PFSK-1 (cell line): ENCODE measurements around the gene MAML2.

Experiments
- FOXP2 ChIP-seq: optimal IDR thresholded peaks from 2 replicates; pipeline ENCODE3; 2011; ENCODE audit warnings: borderline replicate concordance, control low read depth, inconsistent platforms; ENCODE audit not compliant: insufficient read depth; ENCODE audit errors: extremely low read length, extremely low read depth
- POLR2AphosphoS5 ChIP-seq: IDR thresholded peaks from 2 replicates; pipeline ENCODE4 v1.6.1; 2012; ENCODE audit warnings: low read depth, mild to moderate bottlenecking, control low read depth, low read length, moderate library complexity
- SIN3A ChIP-seq: IDR thresholded peaks from 2 replicates; pipeline ENCODE4 v1.6.1; 2012; ENCODE audit warnings: mild to moderate bottlenecking, low read length, moderate library complexity, borderline replicate concordance; ENCODE audit not compliant: insufficient read depth
- TAF1 ChIP-seq: IDR thresholded peaks from 2 replicates; pipeline ENCODE4 v1.6.1; 2012; ENCODE audit warnings: low read length, control low read depth, borderline replicate concordance; ENCODE audit not compliant: insufficient read depth
- TF ChIP-seq, protein P1 (sequence below), 2 experiments: IDR thresholded peaks; 2 replicates each; pipeline versions ENCODE4 v1.6.1 to v1.8.0; 2011 to 2012; ENCODE audit warnings: low read depth in 2 of 2, low read length in 2 of 2, control low read depth in 1 of 2, inconsistent platforms in 1 of 2, mild to moderate bottlenecking in 1 of 2, moderate library complexity in 1 of 2; ENCODE audit not compliant: insufficient read depth in 1 of 2

Gene MAML2

DNA sequence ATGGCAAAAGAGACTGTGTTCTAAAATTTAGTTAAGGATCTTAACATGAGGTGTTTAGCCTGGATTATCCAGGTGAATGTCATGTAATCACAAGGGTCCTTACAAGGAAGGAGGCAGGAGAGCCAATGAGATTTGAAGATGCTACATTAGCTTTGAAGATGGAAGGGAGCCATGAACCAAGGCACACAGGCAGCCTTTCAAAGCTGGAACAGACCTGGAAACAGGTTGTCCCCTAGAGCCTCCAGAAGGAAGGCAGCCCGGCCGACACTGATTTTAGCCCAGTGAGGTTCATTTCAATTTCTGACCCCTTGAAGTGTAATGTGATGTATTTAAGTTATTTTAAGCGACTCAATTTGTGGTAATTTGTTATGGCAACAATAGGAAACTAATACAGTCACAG, 223.8 kb downstream of the MAML2 start:
- no peak for TF ChIP-seq TAF1
- no peak for TF ChIP-seq POLR2AphosphoS5

DNA sequence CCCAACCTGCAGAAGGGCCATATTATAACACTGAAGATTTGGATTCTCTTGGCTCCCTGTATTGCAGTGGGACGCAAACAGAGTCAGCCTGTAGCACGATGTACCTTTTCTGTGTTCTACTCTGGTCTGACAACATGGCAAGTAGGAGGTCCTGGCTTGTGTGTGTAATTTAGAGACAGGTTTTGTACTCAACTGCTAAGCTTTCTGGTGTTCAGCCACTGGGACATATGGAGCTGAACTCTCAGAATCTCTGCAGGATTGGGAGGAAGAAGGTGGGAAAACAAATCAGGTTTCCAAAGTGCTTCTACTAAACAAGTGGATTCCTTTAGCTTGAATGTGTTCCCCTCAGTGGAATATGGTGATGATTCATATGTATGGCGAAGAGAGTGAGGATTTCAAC, 226.6 kb downstream of the MAML2 start:
- TF ChIP-seq FOXP2, result no peak
- TF ChIP-seq, protein P1, sequence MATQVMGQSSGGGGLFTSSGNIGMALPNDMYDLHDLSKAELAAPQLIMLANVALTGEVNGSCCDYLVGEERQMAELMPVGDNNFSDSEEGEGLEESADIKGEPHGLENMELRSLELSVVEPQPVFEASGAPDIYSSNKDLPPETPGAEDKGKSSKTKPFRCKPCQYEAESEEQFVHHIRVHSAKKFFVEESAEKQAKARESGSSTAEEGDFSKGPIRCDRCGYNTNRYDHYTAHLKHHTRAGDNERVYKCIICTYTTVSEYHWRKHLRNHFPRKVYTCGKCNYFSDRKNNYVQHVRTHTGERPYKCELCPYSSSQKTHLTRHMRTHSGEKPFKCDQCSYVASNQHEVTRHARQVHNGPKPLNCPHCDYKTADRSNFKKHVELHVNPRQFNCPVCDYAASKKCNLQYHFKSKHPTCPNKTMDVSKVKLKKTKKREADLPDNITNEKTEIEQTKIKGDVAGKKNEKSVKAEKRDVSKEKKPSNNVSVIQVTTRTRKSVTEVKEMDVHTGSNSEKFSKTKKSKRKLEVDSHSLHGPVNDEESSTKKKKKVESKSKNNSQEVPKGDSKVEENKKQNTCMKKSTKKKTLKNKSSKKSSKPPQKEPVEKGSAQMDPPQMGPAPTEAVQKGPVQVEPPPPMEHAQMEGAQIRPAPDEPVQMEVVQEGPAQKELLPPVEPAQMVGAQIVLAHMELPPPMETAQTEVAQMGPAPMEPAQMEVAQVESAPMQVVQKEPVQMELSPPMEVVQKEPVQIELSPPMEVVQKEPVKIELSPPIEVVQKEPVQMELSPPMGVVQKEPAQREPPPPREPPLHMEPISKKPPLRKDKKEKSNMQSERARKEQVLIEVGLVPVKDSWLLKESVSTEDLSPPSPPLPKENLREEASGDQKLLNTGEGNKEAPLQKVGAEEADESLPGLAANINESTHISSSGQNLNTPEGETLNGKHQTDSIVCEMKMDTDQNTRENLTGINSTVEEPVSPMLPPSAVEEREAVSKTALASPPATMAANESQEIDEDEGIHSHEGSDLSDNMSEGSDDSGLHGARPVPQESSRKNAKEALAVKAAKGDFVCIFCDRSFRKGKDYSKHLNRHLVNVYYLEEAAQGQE (IDR thresholded peaks at IDR 0.05; ENCODE audit: insufficient read depth in 1 of 2, low read depth in 2 of 2, low read length in 2 of 2), result no peak
- TF ChIP-seq SIN3A, result no peak
- TF ChIP-seq POLR2AphosphoS5, result no peak
- no peak for TF ChIP-seq TAF1

DNA sequence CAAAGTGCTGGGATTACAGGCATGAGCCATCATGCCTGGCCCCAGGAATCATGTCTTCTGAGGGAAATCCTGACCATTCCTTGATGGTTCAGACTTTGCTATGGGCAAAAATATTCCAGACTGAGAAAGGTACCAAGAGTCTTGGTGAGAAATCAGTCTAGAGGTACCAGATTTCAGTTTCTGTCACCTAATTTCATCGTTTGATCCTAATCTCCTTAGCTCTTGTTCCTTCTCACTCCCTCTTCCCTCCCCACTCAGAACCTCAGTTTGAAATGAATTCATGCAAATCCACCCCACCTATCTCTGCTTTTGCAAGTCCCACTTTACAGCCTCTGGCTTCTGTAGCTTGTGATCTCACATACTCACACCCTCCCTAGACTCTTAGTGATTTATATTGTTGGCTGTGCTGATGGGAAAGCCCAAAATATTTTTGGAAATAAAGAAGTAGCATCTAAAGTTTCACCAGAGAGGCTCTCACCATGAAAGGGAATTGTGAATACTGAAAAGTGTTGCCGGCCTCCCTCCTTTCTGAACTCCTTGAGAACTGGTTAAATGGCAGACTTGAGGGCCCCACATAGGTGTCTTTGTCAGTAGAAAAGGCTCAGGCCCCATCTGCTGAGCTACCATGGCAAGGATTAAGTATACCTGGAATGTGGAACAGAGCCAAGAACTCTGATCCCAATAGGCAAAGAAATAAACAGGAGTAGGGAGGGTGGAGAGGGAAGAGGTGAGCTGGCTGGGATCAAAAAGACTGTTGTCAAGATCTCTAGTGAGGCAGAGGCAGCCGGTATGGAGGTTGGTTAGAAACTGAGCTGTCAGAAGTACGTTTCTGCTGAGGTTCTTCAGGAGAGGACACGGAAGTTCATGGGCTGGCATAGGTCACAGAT, 228.6 kb downstream of the MAML2 start:
- no peak for TF ChIP-seq SIN3A
- TF ChIP-seq POLR2AphosphoS5, result no peak
- TF ChIP-seq TAF1, result no peak
- no peak for TF ChIP-seq FOXP2
- TF ChIP-seq, protein P1 (IDR thresholded peaks at IDR 0.05; ENCODE audit: insufficient read depth in 1 of 2, low read depth in 2 of 2, low read length in 2 of 2), result no peak

DNA sequence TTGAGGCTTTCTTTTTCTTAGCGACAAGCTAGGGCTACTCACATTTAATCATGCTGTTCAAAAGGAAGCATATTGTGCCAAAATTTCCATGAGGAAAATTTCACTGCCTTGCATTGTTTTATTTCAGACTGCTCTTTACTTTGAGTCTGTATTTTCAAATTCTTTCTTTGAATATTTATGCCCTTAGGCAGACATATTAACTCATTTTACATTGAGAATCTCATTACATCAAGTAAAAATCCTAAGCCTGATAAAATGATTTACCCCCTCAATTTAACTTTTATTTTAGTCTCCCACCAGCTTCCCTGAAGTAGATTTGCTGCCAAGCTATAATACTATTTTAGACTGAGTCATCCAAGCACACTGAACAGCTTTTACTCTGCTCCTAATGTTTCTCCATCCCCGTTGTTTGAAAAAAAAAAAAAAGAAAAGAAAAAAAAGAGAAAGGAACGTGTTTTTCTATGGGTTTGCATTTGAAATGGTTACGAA, 229.8 kb downstream of the MAML2 start:
- TF ChIP-seq TAF1, result no peak
- no peak for TF ChIP-seq FOXP2
- TF ChIP-seq, protein P1 (IDR thresholded peaks at IDR 0.05; ENCODE audit: insufficient read depth in 1 of 2, low read depth in 2 of 2, low read length in 2 of 2), result no peak
- TF ChIP-seq SIN3A, result no peak
- no peak for TF ChIP-seq POLR2AphosphoS5

DNA sequence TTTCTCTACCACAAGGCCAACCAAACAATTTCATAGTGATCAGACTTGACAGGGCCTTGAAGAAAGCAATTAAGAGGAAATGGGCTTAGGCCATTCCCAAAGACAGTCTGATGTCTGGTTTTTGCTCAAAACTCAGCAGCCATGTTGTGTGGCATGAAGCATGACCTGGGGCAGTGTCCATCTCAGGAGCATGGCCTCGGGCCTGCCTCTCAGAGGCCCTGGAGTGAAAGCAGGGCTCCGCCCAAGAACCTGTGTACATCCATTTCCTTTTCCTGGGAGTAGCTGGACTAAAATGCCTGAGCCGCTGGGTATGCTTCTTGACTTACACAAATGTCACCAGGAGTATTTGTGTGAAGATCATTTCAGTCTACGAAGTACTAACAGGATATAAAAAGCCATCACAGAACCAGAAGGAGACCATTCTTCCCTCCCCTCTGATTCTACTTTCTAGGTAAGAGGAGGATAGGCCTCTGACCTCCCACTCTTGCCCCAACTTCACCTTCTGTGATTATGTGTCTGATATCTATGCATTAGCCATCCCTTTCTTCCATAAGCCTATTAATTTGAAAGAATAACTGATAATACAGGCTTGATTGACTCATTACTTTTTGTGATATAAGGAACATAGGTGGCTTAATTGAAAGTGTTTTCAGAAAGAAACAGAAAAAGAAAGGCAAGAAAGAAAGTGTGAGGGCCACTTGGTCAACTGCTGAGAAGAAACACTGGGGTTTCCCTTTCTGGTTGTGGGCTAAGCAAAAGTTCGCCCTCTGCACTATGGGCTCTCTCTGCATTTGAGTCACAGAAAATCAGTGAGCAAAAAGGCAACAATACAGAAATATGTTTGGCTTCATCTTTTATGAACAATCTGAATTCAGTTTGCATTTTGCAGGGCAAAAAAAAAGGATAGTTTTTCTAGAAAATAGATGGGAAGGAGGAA, 230.5 kb downstream of the MAML2 start:
- TF ChIP-seq TAF1 (no peak), SIN3A (no peak), POLR2AphosphoS5 (no peak), FOXP2 (no peak)
- TF ChIP-seq, protein P1 (IDR thresholded peaks at IDR 0.05; ENCODE audit: insufficient read depth in 1 of 2, low read depth in 2 of 2, low read length in 2 of 2), result no peak
